Measurements from ENCODE around the gene TSC1.

The TSC1 gene

GRCh38 chr9:132939169-132939568 lies 5.2 kb downstream of the TSC1 start:
- DNase-seq (ENCODE audit: low read depth in 2 of 2, low spot score in 1 of 2) = no peak

GRCh38 chr9:132937463-132937901 lies 6.9 kb downstream of the TSC1 start:
- DNase-seq (ENCODE audit: low read depth in 2 of 2, low spot score in 1 of 2) = no peak

- DNase-seq (ENCODE audit: low read depth in 2 of 2, low spot score in 1 of 2) = no peak
Observed at GRCh38 chr9:132935026-132935425, 9.4 kb downstream of the TSC1 start.

GRCh38 chr9:132931178-132931735 lies 13.2 kb downstream of the TSC1 start:
- no peak for DNase-seq (ENCODE audit: low read depth in 2 of 2, low spot score in 1 of 2)

GRCh38 chr9:132927704-132928103 lies 16.7 kb downstream of the TSC1 start:
- no peak for DNase-seq (ENCODE audit: low read depth in 2 of 2, low spot score in 1 of 2)

GRCh38 chr9:132923346-132923902 lies 21.0 kb downstream of the TSC1 start:
- no peak for DNase-seq (ENCODE audit: low read depth in 2 of 2, low spot score in 1 of 2)

- no peak for DNase-seq (ENCODE audit: low read depth in 2 of 2, low spot score in 1 of 2)
Observed at GRCh38 chr9:132919614-132920268, 24.7 kb downstream of the TSC1 start.

GRCh38 chr9:132914924-132915323 lies 29.5 kb downstream of the TSC1 start:
- no peak for DNase-seq (ENCODE audit: low read depth in 2 of 2, low spot score in 1 of 2)

GRCh38 chr9:132912131-132912530 lies 32.3 kb downstream of the TSC1 start:
- DNase-seq (ENCODE audit: low read depth in 2 of 2, low spot score in 1 of 2) = no peak

- DNase-seq (ENCODE audit: low read depth in 2 of 2, low spot score in 1 of 2) = no peak
Observed at GRCh38 chr9:132910376-132910775, 34.0 kb downstream of the TSC1 start.

- DNase-seq (ENCODE audit: low read depth in 2 of 2, low spot score in 1 of 2) = no peak
Observed at GRCh38 chr9:132909311-132909710, 35.1 kb downstream of the TSC1 start.

GRCh38 chr9:132908635-132909034 lies 35.8 kb downstream of the TSC1 start:
- DNase-seq (ENCODE audit: low read depth in 2 of 2, low spot score in 1 of 2) = peak in 1 of 2 donors; percentile 6

GRCh38 chr9:132905726-132906125 lies 38.7 kb downstream of the TSC1 start:
- DNase-seq (ENCODE audit: low read depth in 2 of 2, low spot score in 1 of 2) = no peak

GRCh38 chr9:132903574-132904492 lies 40.6 kb downstream of the TSC1 start:
- DNase-seq (ENCODE audit: low read depth in 2 of 2, low spot score in 1 of 2) = no peak

- DNase-seq (ENCODE audit: low read depth in 2 of 2, low spot score in 1 of 2) = peak; percentile 36 to 54
Observed at GRCh38 chr9:132901858-132902831, 42.3 kb downstream of the TSC1 start.

- no peak for DNase-seq (ENCODE audit: low read depth in 2 of 2, low spot score in 1 of 2)
Observed at GRCh38 chr9:132898051-132898450, 46.4 kb downstream of the TSC1 start.

- DNase-seq (ENCODE audit: low read depth in 2 of 2, low spot score in 1 of 2) = no peak
Observed at GRCh38 chr9:132896906-132897305, 47.5 kb downstream of the TSC1 start.

GRCh38 chr9:132896264-132896663 lies 48.2 kb downstream of the TSC1 start:
- DNase-seq (ENCODE audit: low read depth in 2 of 2, low spot score in 1 of 2) = no peak

GRCh38 chr9:132894862-132895835 lies 49.3 kb downstream of the TSC1 start:
- DNase-seq (ENCODE audit: low read depth in 2 of 2, low spot score in 1 of 2) = no peak

Data from stimulated activated CD8-positive, alpha-beta memory T cell treated with anti-CD3 and anti-CD28 coated beads, Interleukin-4, amount 100 ng/mL, for 4 hours (primary cell).